HG03025 (cell line): ENCODE data around the gene PLXNA4.

Source experiments
- ATAC-seq: cut with Tn5 transposase; IDR thresholded peaks from one replicate; pipeline ENCODE4 v1.9.1; 2021; ENCODE audit warnings: mild to moderate bottlenecking, moderate library complexity; ENCODE audit not compliant: unreplicated experiment, low FRiP score

PLXNA4 gene

DNA sequence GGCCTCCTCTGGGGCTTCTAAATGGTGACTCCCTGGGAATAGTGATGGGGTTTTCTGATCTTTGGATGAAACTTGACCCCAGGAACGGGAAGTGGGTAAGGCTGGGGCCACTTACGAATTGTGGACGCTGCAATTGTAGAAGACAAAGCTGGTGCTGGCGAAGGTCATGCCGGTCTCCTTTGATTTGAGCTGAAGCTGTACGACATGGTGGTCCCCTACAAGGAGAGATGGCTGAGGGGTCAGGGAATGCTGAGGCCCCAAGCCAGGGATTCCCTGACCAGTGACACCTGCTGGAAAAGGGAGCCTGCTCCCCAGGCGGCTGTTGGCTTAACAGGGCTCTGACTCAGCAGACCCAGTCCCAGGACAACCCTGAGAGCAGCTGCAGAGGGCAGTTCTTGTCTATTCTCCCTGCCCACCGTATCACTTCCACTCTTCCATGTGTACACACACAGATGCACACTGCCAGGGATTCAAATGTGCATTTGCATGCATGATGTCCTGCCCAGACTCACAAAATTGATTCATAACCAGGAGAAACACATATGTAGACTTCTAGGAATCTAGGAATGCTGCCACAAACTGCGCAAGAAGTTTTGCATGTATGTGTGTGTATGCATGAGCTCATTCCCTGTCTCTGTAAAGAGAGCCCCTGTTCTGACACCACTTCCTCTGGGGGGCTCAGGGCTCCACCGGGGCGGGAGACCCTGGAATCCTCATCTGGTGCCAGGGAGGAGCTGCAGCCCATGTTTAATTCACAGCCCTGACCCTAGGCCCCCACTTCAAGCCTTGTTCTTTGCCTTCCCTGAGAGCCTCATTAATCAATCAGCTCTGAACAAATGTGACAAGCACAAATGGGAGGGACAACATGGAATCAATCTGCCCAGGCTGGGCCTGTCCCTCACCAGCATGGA, 350.0 kb downstream of the PLXNA4 start:
- ATAC-seq, result no peak

DNA sequence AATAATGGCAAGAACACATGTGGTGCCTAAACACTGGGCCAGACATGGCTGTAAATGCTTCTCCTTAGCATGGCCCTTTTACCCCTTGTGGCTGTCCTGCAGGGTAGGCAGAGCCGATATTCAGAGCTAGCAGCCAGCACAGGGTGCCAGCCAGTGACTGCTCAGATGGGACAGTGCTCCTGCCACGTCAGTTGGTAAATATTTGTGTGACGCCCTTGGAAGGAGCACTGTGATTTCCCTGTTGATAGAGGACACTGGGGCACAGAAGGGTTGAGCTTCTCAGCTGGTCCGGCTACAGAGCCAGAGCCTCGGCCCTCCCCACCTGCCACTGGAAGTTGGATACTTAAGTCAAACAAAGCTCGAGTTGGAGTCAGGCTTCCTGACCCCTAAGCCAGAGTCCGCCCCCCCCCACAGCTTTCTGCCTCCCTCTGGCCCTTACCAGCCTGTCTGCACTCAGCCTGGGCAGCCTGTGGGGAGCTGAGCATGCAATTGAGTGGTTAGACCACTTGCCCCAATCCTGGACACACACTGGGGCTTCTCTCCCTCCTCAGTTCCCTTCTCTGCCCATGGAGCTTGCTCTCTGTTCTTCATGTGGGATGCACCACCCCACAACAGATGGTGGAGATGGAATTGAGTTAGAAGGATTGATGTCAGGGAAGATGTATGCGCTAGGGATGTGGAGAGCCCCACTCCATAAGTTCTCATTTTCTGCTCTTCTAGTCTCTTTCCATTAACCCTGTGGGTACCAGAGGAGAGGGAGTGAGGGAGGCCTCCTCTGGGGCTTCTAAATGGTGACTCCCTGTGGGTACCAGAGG, 350.8 kb downstream of the PLXNA4 start:
- ATAC-seq, result no peak

DNA sequence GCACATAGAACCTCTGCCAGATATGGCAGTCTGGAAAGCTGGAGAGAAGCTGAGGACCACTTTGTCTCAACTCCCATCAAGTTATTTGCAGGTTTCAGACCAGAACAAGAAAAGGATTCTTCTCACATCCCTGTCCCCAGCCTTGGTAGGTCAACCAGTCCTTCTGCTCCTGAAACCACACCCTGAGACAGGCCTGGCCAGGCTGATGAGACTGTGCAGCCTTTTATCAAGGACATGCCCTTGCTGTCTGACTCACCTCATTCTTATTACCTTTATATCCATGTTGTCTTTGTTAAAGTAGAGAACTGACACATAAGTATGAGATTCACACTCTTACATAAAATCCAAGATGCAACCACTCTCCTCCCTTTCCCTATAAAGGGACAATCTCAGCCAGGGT, 354.9 kb downstream of the PLXNA4 start:
- ATAC-seq, result no peak

DNA sequence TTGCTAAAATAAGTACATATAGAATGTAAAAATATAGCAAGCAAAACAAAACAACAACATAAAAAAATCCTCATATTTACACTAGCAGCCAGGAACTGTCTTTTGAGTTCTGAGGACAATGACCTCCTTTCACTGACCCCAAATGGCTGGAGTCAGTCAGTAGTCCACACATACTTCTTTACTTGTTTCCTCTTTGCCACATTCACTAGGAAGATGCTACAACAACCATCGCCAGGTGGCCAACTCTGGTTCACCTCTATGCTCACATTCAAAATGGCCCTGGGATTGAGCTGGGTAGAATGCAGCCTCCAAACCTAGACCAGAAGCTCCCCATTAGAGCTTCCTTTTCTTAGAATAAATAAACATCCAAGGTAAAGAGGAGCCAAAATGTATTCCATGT, 356.2 kb downstream of the PLXNA4 start:
- no peak for ATAC-seq

DNA sequence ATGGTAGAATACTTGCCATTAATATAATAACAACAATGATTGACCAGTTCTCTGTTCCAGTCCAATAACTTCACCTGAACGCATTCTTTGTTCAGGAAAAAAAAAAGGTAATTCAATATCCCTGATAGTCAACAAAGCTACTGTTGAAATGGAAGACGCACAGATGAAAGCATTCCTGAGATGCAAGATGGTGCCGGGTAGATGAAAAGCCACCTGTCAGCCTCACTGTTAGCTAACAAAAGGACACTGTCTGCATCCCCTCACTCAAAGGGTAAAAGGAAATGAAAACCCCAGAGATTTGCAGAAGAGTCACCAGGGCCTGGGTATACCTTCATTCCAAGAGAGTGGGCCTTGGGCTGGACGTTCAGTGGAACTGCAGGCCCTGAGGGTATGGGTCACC, 357.4 kb downstream of the PLXNA4 start:
- no peak for ATAC-seq

DNA sequence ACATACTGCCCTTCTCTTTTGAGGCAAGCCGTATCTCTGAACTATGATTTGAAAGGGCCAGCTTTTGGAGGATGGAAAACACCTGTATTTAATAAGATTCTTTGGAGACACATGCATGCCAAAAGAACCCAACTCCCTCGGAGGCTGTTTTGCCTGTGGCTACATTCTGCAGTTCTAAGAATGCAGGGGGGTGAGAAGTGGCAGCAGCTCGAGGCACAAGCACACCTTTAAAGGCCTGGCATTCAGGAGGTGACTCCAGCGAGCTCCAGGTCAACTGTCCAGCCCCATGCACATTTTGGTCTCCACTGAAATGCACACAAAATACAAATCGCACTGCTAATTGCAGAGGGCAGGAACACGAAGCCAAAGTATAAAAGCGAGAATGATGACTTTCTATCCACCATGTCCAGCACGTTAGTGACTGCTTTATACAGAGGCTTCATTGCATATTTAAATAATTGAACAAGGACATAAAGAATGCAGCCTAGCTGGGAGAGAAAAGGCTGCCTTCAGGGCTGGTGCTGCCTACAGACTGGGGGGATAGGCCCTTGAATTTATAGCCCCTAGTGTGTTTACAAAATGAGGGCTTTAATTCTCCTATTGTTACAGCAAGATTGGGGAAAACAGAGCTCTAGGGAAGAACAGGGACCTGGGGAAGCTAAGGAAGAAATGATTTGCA, 359.3 kb downstream of the PLXNA4 start:
- ATAC-seq, result no peak

DNA sequence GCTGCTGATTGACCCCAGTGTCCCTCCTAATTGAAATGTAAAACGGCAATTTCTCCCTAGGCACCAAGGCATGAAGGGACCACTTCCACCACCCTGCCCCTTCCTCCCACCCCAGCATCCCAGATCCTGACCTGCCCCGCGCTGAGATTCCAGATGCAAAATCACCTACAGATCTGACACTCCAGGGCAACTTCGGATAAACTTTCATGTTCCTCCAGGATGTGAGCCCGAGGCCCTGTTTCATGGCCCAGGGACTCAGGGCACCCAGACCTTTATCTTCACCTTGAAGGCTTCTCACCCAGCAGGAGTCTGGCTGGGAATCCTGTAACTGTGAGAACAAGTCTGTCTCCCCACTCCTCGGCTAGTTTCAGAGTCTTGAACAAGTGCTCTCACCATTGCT, 361.8 kb downstream of the PLXNA4 start:
- ATAC-seq, result no peak

DNA sequence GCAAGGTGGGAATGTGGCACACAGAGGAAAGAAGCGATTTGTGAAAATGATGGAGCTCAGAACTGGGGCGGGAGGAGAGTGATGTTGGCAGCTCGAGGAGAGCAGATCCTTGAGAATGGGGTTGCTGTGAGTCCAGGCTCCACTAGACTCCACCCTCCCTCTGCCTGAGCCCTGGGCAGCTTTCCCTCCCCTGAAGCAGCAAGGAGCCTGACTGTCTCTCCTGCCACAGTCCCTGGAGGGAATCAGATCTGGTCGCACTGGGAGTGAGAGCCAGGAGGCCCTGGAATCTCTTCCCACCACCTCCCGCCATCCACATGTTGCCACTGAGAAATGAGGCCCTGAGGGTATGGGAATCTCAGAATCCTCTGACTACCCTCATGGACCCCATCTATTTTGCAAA, 362.7 kb downstream of the PLXNA4 start:
- ATAC-seq, result no peak

DNA sequence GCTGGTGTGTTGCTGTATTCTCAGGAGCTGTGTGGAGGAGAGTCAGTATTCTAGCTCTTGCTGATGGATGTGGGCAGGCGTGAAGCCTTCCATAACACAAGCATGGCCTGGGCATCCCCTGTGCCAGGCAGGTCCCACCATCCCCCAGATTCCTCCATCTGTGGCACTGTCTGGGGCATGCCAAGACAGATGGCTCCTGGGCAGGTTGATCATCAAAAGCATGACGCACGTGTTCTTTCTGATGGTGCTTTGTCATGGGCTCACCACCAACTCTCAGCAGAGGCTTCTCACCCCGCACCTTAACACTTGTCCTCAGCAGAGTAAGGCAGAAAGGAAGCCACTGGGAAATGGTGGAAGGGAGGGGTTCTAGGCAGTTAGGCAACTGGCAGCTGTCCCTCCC, 364.3 kb downstream of the PLXNA4 start:
- no peak for ATAC-seq

DNA sequence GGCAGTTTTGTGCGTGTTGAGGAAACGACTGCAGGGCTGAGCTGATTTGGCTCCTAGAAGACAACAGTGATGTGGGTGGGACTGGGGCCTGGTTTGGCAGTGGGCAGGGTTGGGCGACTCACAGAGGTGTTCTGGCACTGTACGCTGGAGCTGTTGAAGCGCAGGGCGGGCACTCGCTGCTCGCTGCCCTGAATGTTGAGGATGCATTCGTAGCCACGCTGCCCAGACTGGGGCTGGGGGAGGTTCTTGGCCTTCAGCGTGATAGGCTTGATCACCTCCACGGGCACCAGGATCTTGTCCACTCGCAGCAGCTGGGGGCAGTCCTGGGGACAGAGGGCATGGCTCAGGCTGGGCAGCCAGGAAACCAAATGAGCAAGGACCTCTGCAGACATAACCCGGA, 365.4 kb downstream of the PLXNA4 start:
- ATAC-seq, result no peak

DNA sequence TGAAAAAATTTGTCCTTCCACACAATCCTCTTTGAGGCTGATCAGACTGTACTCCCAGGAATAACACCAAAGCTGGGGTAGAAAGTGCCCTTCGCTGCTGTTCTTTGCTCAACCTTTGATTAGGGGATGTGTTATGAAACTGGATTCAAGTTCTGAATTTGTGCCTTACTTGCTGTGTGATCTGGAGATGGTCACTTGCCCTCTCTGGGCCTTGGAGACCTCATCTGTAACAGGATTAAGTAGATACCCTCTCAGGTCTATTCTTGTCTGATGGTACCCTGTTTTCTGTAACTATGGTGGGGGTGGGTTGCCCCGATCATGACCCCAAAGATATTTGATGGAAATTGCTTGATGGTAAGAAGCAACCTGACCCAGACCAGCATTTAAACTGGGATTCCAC, 368.5 kb downstream of the PLXNA4 start:
- no peak for ATAC-seq

DNA sequence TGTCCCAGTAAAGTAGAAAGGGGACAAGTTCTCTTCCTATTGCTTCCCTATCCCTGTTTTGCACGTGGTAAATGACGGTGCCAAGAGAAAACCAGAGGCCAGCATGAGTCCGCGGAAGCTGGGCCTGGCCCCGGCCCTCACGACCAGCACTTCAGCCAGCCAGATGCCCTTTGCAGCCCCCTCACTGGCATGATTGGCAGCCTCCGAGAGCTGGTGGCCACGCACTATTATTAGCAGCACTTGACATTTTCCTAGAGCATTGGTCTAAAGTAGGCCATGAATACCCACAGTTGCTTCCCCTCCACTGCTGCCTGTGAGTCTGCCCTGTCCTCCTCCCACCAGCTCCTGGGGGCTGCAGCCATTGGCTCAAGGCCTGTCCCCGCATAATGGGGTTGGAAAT, 369.1 kb downstream of the PLXNA4 start:
- no peak for ATAC-seq

DNA sequence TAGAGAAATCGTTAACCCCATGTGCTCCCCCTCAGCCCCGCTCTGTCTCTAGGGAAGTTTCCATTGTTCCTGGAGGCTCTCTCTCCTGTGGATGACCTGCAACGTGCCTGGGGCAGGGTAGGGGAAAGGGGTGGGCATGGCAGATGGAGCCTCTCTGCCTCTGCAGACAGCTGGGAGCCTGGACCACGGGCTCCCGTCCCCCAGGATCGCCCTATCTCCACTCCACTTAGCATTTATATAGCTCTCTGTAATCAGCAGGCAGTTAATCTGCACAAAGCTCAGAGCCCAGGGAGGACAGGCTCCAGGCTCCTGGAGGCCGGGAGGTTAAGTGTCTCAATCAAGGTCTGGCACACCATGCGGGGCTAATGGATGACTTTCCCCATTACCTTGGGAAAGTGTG, 369.7 kb downstream of the PLXNA4 start:
- no peak for ATAC-seq

DNA sequence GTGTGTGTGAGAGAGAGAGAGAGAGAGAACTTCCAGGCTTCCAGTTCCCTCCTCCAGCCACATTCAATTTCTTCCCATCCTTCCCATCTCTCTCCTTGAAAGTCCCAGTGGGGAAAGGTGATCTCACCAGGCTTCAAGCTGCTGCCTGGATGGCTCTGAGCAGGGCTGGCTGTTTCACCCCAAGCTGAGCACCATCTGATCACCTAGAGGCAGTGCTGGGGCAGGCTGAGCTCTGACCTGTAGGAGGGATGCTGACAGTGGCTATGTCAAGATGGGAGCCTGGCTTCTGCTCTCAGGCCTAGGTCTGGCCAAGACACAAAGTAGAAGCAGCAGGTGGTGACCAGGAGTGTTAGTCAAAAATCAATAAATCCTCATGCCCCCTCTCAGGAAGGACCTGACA, 370.8 kb downstream of the PLXNA4 start:
- ATAC-seq, result no peak

DNA sequence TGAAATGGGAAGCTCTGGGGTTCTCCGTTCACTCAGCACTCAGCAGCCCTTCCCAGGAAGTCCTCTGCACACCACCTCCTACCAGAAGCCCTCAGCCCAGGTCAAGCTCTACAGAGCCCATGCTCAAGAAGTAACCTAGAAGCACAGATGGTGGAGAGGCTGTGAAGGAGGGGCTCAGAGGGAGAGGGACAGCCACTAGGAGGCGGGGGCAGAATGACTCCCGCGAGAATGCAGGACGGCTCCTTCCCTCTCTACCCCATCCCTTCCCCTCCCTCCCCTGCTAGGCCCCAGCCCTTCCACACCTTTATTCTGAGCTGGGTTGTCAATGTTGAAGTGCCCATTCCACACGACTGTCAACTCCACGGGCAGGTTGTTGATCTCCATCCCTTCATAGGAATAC, 373.2 kb downstream of the PLXNA4 start:
- ATAC-seq, result no peak

DNA sequence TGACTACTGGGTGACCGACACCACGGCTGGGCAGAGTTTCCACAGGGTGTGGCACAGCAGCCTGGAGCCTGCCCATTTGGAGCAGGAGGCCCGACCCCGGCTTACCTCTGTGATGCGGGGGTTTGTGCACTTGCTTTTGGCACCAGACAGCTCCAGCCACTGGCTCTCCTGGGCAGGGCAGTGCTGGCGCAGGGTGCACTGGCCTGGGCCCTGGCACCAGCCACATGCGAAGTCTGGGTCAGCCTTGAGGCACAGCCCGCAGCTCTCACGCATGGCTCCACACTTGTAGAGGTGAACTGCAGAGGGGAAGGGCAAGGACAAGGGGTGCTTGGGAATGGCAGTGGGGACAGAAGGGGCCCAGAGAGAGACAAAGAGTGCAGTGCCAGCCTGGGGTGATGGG, 373.7 kb downstream of the PLXNA4 start:
- ATAC-seq, result no peak

DNA sequence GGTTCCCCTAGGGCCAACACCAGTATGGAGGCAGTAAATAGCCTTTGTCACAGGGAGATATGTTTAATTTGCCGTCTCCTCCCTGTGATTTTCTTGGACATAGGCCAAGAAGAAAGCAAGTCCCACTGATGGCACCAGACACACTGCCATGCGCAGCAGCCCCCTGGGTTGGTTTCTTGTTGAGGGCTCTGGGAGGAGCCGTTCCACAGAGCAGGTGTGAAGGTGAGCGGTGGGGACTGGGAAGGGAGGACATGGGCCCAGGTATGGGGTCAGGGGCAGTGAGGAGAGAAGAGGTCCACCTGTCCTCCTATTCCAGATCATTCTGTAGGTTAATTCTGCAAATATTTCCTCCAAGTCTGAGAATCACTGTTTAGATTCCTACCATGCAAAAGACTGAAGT, 376.1 kb downstream of the PLXNA4 start:
- ATAC-seq, result no peak

DNA sequence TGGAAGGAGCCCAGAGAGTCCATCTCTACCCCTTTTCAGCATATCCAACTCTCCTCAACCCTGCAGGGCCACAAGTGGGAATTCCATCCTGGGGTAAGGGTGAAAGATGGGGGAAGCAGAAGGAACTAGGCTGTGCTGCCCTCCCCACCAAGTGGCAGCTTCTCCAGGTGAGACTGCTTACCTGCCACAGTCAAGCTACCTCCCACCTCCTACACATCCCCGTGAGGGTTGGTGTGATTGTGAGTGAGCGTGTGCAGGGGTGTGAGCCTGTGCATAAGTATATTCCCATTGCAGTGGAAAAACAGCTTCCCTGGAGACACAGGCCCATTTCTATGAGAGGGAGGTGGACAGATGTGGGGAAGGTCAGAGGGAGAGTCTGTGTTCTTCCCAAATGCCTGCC, 376.6 kb downstream of the PLXNA4 start:
- ATAC-seq, result no peak

DNA sequence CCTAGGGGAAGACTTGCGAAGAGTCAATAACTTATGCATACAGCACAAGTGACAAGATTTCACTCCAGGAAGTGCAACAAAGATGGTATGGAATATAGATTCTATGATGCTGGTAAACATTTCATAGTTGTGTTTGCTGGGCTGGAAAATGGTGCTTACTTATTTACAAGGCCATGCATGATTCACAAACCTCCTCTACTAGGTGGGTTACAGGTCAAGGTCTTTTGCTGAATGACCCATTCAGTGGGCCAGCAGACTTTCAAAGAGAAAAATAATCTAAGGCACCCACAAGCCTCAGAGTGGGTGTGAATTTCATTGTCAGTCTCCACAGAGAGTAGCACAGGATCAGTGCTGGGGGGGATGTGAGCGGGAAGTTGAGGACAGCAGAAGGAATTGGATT, 378.5 kb downstream of the PLXNA4 start:
- no peak for ATAC-seq

DNA sequence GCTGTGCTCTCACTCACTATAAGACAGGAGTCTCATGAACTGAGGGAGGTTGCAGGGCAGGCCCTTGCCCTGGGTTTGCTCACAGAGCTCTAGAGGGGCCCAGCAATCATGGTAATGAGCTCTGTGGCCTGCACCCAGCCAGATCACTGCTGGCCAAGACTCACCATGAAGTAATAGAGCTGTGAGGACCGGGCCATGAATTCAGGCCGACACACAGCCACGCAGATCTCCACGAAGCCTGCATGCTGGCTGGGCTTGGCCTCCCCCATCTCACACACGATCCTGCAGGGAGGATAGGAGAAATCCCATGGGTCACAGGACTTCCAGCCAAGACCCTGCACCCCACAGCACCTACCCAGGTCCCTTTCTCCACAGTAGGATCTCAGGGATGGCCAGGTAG, 382.4 kb downstream of the PLXNA4 start:
- ATAC-seq, result no peak

DNA sequence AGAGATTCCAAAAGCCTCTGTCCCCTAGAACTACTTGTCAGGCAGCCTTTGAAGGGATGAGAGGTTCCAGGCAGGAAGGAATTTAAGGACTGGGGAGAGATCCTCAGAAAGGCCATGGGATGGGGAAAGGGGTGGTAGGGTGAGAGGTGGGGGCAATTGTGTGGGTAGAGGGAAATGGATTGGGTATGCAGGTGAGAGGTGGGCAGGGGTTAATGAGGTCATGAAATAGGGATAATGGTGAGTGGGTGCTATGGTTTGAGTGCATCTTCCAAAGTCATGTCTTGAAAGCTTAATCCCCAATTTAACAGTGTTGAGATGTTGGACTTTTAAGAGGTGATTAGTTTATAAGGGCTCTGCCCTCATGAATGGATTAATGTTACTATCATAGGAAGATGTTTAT, 383.5 kb downstream of the PLXNA4 start:
- ATAC-seq, result no peak
